ENCODE results near the gene CCSER1.

CCSER1 gene

GRCh38 chr4:91502365-91502764 lies 1375.2 kb downstream of the CCSER1 start:
- no peak for TF ChIP-seq CTCF (IDR thresholded peaks at IDR 0.05; ENCODE audit: low read depth, low read length, missing control alignments)
- no peaks in the 10 kb centered on the region for H3K36me3 ChIP-seq (replicated peaks)
- H3K4me3 ChIP-seq (ENCODE audit: low read depth, low read length): no peak overlapping the region
- H3K27me3 ChIP-seq (replicated peaks): no peaks in the 10 kb centered on the region
- no peak for DNase-seq
- no peak overlapping the region for H3K27ac ChIP-seq
- in situ Hi-C loops (cut with HindIII; ENCODE audit: low pct_ligation_motif_present, low sequenced_read_pairs): no loop called here

- H3K27ac ChIP-seq: no peak overlapping the region
- no peak for TF ChIP-seq CTCF (IDR thresholded peaks at IDR 0.05; ENCODE audit: low read depth, low read length, missing control alignments)
- in situ Hi-C loops (cut with HindIII; ENCODE audit: low pct_ligation_motif_present, low sequenced_read_pairs): no loop called here
- no peak overlapping the region for H3K4me3 ChIP-seq (ENCODE audit: low read depth, low read length)
- no peak for DNase-seq
- no peaks in the 10 kb centered on the region for H3K36me3 ChIP-seq (replicated peaks)
- no peaks in the 10 kb centered on the region for H3K27me3 ChIP-seq (replicated peaks)
These were observed 1386.1 kb downstream of the CCSER1 start for GRCh38 chr4:91513326-91513725.

GRCh38 chr4:91519155-91519554 lies 1392.0 kb downstream of the CCSER1 start:
- no peak for TF ChIP-seq CTCF (IDR thresholded peaks at IDR 0.05; ENCODE audit: low read depth, low read length, missing control alignments)
- H3K4me3 ChIP-seq (ENCODE audit: low read depth, low read length): no peak overlapping the region
- no peak for DNase-seq
- in situ Hi-C loops (cut with HindIII; ENCODE audit: low pct_ligation_motif_present, low sequenced_read_pairs): no loop called here
- H3K36me3 ChIP-seq (replicated peaks): no peaks in the 10 kb centered on the region
- H3K27me3 ChIP-seq (replicated peaks): no peaks in the 10 kb centered on the region
- no peak overlapping the region for H3K27ac ChIP-seq

GRCh38 chr4:91525621-91526020 lies 1398.4 kb downstream of the CCSER1 start:
- Histone ChIP-seq H3K4me3 (ENCODE audit: low read depth, low read length) (no peak overlapping the region), H3K27me3 (replicated peaks) (no peaks in the 10 kb centered on the region), H3K36me3 (replicated peaks) (no peaks in the 10 kb centered on the region), H3K27ac (no peak overlapping the region)
- TF ChIP-seq CTCF (IDR thresholded peaks at IDR 0.05; ENCODE audit: low read depth, low read length, missing control alignments): no peak
- in situ Hi-C loops (cut with HindIII; ENCODE audit: low pct_ligation_motif_present, low sequenced_read_pairs): no loop called here
- DNase-seq: no peak

- TF ChIP-seq CTCF (IDR thresholded peaks at IDR 0.05; ENCODE audit: low read depth, low read length, missing control alignments): no peak
- no peak overlapping the region for H3K27ac ChIP-seq
- no peaks in the 10 kb centered on the region for H3K36me3 ChIP-seq (replicated peaks)
- H3K4me3 ChIP-seq (ENCODE audit: low read depth, low read length): no peak overlapping the region
- no peaks in the 10 kb centered on the region for H3K27me3 ChIP-seq (replicated peaks)
- DNase-seq: no peak
- in situ Hi-C loops (cut with HindIII; ENCODE audit: low pct_ligation_motif_present, low sequenced_read_pairs): no loop called here
These were observed 1399.9 kb downstream of the CCSER1 start for GRCh38 chr4:91527056-91527455.

- in situ Hi-C loops (cut with HindIII; ENCODE audit: low pct_ligation_motif_present, low sequenced_read_pairs): no loop called here
- no peak for TF ChIP-seq CTCF (IDR thresholded peaks at IDR 0.05; ENCODE audit: low read depth, low read length, missing control alignments)
- no peak for DNase-seq
- H3K27me3 ChIP-seq (replicated peaks): no peaks in the 10 kb centered on the region
- no peaks in the 10 kb centered on the region for H3K36me3 ChIP-seq (replicated peaks)
- H3K27ac ChIP-seq: no peak overlapping the region
- H3K4me3 ChIP-seq (ENCODE audit: low read depth, low read length): no peak overlapping the region
These were observed 1440.4 kb downstream of the CCSER1 start for GRCh38 chr4:91567594-91567993.

Data from brain microvascular endothelial cell (primary cell).